HG03520 (cell line): ENCODE results near the gene CDC42EP5.
A peak's percentile ranks its signal among the peaks of the same experiment; 100 is the strongest.
"Not testable (repeated sequence)": the region's sequence is repeated elsewhere in the genome, so short reads cannot be mapped to it uniquely, and the experiment has no call there.

Experiments used
- ATAC-seq: cut with Tn5 transposase; IDR thresholded peaks from one replicate; pipeline ENCODE4 v1.9.1; 2021; ENCODE audit warnings: mild to moderate bottlenecking, moderate library complexity; ENCODE audit not compliant: unreplicated experiment

CDC42EP5 gene

DNA sequence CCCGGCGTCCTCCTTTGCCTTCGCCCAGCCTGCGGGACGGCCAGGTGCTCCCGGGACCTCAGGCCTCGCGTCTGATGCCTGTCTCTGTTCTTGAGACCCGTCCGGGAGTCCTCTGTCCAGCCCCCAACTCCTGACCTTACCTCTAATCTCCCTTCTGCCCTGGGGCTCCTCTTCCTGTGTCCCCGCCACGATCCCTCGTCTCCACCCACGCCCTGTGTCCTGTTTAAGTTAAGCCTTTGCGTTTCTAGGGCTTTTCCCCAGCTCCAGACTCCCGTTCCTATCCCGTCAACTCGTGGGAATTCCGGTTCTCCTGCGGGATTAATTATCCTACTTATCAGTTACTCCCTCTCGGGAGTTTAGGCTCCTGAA is 23.4 kb downstream of the CDC42EP5 start:
- ATAC-seq: no peak

DNA sequence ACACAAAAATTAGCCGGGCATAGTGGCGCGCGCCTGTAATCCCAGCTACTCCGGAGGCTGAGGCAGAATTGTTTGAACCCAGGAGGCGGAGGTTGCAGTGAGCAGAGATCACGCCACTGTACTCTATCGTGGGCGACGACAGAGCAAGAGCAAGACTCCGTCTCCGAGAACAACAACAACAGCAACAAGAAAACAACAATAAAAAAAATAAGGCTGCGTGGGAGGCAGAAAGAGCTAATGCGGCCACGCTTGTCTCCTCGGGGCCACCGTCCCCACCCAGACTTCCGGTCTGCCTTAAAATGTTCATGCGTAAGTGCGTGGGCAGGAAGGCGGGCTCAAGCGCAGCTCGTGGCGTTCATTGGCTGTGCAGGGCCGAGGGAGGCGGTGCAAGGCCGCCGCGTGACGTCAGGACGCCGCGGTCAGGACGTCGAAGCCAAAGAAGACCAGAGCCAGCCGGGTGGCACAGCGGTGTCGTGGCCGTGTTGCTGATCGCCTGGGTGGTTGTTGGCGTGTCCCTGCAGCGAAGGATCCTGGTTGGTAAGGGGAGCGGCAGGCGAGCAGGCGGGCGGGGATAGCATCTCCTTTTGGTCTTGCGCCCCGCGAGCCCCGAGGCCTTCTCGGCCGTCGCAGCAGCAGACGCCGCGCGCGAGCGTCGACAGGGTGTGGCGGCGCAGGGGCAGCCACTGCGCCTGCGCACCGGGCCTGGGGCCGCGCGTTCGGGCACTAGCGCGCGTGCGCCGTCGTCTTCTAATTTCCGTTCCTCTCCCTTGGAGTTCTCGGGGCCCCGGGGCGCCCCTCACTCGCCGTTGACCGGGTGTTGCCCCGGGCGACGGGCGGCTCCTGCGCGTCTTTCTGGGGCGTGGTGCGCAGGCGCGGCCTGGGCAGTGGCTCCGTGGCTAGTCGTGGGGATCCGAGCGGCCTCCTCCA is 24.1 kb downstream of the CDC42EP5 start, which contains the start of gene LENG8:
Gene LENG8 (plus strand): TSS at position 426 of the 927 bp plus-strand sequence. CDS start 2,146 bp downstream, outside the sequence.
- peak; percentile 81 for ATAC-seq

DNA sequence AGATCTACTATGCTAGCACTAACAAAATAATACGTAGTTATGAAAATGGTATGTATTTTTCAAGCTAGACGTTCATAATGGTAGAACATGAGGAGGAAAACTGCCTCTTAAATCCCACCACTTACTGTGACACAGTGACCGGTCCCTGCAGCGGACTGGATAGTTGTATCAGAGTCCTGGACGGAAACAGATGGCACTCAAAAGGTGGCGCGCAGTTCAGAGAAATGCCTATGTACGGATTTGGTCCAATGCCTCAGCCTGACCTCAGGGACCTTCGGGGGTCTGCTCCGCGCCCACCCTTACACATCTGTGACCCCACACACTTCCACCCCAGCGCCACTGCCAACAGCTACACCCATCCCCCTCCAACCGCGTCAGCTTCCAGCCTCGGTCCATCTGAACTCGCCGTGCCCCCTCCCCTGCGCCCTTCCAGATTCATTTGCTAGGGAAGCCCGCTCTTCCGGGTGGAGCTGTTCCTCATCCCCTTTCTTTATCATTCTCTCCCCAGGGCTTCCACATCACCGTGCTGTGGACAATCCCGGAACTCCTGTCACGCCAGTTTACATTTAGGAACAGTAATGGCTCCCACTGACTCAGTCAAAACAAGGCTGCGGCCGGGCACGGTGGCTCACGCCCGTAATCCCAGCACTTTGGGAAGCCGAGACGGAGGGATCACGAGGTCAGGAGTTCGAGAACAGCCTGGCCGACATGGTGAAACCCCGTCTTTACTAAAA is 24.9 kb downstream of the CDC42EP5 start:
- ATAC-seq: no peak

DNA sequence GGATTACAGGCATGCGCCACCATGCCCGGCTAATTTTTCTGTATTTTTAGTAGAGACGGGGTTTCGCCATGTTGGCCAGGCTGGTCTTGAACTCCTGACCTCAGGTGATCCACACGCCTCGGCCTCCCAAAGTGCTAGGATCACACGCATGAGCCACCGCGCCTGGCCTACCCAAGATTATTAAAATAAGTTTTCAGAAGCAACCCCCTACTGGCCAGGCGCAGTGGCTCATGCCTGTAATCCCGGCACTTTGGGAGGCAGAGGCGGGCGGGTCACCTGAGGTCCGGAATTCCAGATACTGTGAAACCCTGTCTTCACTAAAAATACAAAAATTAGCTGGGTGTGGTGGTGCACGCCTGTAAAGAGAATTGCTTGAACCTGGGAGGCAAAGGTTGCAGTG is 26.7 kb downstream of the CDC42EP5 start:
- ATAC-seq: not testable (repeated sequence)

DNA sequence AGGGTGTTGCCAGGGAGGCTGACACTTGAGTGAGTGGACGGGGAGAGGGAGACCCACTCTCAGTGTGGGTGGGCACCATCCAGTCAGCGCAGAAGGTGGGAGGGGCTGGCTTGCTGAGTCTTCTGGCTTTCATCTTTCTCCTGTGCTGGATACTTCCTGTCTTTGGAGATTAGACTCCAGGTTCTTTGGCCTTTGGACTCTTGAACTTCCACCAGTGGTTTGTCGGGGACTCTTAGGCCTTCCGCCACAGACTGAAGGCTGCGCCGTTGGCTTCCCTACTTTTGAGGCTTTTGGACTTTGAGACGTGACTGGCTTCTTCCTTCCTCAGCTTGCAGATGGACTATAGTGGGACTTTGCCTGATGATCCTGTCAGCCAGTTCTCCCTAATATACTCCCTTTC is 28.4 kb downstream of the CDC42EP5 start:
- ATAC-seq: no peak

DNA sequence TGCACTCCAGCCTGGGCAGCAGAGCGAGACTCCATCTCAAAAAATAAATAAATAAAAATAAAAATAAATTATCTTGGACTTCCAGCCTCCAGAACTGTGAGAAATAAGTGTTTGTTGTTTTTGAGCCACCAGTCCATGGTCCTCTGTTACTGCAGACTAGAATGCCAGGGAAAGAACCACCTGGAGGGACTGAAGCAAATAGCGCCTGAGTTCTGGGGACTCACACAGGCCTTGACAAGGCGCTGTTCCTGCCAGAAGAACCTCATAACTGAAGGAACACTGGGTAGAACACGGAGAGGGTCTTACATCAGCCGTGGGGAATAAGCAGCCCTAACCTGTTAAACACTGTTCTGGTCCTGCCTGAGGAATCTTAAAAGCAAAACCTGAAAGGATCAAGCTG is 32.5 kb downstream of the CDC42EP5 start:
- ATAC-seq: no peak

DNA sequence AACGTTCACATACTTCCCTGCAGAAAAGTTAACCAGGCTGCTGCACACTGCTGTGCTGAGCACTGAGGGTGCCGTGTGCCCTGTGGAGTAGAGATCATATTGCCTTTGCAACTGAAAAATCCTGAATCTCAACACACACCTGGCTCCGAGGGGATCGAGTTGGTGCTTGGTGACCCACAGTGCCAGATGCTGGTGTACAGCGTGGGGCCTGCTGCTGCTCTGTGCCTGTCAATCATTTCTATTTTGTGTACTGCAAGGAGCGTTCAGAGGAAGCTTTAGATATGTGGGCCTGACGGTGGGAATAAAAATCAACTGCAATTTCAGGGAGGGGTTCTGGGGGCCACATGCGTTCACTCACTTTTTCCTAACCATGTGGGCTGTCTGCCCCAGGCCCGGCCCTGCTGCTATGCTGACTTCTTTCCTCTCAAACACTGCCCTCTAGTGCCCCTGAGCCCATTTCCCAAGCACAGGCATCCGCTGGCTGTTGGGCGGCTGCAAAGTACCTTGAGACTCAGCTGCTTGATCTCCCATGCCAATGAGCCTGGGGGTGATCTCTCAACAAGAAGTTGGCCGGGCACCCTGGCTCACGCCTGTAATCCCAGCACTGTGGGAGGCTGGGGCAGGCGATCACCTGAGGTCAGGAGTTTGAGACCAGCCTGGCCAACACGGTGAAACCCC is 33.8 kb downstream of the CDC42EP5 start:
- ATAC-seq: no peak

DNA sequence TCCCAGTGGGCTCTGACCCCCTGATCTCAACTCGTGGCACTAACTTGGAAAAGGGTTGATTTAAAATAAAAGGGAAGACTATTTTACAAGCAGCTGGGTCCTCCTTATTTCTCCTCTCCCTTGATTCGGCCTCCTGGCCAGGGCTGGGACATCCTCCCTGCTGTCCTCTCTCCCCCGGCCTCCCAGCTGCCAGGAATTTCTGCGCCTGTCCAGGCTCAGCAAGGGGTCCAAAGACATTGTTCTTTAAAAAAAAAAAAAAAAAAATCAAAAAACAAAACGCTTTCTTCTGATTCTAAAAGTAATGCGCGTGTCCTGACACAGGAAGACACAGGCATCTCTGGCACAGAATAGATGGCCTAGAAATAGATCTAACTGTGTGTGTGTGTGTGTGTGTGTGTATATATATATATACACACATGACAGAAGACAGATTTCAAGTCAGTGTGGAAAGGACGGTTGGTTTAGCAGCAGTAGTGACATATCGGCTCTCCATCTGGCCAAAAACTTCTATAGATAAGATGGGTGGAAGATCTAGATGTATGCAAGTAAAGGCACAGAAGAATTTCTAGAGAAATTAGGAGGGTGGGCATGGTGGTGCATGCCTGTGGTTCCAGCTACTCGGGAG is 36.4 kb downstream of the CDC42EP5 start:
- no peak for ATAC-seq

DNA sequence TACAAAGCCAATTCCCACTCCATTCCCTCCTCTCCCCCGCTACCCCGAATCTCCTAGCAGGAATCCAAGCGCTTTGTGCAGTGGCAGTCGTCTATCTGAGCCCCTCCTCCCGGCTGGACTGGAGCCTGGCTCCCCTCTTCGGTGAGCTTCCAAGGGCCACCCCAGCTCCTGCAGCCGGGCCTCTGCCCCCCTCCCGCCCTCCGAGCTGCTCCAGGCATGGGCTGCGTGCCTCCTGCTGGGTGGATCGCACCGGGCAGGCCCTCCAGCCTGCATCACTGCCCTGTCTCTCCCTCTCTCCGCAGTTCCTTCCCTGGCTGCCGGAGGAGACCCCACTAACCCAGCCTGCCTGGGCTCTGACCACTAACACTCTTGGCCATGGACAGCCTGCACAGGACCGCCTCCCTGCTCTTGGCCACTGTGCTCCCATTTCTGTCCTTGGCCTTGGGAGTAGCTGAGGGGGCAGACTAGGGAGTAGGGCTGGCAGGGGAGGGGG is 37.0 kb downstream of the CDC42EP5 start:
- no peak for ATAC-seq

DNA sequence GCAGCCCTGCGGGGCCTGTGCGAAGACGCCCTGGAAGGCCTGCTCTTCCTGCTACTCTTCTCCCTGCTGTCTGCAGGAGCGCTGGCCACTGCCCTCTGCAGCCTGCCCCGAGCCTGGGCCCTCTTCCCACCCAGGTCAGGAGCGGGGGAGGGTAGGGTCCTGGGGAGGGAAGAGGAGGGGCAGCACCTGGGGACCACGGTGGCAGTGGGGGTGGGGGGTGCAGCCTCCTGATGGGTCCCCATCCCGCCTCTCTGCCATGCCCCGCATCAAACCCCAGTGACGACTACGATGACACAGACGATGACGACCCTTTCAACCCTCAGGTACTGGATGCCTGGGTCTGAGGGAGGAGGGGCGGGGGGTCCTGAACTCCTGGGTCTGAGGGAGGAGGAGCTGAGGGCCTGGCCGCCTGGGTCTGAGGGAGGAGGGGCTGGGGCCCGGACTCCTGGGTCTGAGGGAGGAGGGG is 37.5 kb downstream of the CDC42EP5 start:
- no peak for ATAC-seq

DNA sequence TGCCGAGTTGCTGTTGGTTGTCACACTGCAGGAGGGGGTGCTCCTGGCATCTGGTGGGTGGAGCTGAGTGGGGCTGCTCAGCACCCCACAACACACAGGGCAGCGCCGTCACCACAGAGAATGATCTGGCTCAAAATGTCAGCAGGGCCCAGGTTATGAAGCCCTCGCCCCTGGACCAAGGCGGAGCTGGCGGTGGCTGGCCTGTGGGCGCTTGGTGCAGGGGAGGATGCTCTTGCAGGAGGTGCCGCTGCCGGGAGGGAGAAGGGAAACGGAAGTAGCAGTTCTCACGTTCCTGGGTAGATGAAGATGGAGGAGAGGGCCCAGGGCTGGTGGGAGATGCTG is 38.3 kb downstream of the CDC42EP5 start:
- ATAC-seq: no peak

DNA sequence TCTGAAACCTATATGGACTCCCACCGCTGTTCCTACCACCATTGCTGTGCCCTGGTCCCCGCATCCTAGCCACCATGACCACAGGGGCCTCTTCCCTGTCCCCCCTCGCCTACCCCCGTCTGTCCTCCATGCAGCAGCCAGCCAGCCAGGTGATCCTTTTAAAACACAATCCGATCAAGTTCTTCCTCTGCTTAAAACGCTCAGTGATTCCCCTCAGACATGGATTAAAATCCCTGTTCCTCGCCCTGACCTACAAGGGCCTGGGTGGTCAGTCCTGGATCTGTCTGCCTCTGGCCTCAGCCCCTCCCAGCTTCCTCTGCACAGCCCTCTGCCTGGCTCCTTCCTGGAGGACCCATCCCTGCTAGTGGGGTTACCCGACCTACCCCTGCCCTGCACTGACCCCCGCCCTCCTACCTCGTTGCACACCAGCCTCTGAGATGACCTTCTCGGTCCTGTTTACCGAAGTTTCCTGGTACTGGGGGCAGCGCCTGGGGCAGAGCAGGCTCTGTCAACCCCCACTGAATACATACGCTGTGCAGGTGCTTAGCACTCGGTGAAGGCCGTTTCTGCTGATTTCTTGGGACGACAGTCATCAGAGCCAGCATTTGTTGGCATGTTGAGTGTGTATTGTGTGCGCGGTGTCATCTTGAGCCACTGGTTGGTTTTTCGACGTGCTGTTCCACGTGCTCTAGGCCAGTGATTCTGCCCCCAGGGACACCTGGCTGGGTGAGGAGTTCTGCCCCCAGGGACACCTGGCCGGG is 38.8 kb downstream of the CDC42EP5 start:
- no peak for ATAC-seq

DNA sequence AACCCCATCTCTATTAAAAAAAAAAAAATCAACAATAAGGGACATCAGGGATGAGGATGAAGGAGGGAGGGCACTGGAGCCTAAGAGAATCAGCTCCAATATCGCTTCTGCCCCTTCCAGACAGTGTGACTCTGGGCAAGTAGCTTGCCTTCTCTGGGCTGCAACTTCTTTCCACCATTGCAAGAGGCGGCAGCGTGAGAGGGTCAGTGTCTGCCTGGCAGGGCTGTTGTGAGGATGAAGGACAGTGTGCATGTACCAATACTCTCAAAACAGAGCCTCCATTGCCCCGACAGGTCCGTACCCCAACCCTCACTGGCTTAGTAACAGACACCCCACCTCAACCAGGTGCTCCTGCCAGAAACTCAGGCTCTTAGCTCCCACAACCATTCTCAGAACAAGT is 39.4 kb downstream of the CDC42EP5 start:
- no peak for ATAC-seq

DNA sequence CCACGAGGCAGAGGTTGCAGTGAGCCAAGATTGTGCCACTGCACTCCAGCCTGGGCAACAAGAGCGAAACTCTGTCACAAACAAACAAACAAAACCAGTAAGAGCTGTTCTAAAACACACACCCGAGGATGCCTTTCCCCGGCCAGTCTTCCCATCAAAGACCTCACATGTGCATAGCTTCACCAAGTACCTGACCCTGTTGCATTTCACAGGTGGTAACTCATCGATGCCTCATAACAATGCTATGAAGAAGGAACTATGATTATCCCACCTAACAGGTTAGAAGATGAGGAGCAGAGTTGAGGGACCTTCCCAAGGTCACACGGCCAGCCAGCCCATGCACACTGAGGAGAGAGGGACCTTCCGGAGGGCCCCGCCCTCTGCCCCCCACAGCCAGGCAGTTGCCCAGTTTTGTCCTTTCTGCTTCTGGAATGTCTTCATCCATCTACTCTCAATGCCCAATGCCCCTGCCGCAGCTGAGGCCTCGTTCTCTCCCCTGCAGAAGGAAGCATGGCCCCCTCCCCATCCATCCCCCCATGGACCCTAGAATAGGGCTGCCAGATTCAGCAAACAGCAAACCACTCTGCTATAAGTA is 40.9 kb downstream of the CDC42EP5 start:
- no peak for ATAC-seq

DNA sequence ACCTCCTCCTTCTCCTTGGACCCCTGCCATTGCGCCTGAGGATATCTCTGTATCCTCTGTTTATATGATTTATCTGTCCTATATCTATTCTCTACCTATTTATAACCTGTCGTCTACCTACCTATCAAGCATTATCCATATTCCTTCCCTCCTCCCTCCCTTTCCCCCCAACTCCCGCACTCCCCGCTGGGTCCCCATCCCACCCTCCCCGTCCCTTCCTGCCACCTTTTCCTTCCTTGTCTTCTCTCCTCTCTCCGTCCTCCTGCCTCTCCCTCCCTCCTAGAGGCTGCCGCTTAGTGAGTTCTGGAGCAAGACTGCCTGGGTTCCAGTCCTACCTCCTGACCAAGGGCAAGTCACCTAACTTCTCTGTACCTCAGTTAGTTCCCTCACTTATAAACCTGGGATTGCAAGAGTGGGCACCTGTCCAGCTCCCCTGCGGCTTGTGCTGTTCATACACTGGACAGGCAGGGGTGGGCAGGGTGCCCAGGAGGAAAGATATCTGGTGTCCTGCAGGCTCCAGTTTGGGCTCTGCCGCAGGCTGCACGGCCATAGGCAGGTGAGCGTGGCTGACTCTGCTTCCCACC is 41.7 kb downstream of the CDC42EP5 start:
- ATAC-seq: no peak

DNA sequence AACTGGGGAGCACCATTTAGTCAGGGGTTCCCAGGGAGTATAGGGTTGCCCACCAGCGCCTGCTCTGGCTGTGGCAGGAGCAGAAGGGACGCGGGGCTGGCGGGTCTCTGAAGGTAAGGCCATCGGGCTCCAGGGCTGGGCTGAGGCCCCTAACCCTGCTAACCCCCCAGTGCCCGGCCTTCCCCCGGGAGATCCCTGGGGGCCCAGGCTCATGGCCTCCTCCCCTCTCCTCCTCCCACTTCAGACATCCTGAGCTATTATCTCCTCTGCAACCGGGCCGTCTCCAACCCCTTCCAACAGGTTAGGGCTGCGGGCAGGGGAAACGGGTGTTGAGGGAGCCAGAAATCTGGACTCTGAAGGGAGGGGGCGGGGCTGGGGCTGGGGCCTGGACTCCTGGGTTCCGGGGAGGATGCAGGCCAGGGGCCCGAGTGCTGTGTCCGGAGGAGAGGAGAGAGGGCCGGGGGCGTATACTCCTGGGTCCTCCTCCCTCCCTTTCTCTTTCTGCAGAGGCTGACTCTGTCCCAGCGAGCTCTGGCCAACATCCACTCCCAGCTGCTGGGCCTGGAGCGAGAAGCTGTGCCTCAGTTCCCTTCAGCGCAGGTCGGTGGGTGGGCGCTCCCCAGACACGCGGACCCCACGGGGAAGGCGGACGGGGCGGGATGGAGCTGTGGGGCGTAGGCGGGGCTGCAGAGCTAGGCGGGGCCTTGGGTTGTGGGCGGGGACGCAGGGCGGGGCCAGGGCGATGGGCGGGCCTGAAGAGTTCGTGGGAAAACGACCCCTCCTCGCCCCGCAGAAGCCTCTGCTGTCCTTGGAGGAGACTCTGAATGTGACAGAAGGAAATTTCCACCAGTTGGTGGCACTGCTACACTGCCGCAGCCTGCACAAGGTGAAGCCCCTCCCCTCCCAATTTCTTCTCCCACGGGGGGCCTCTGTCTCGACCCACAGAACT is 42.5 kb downstream of the CDC42EP5 start:
- no peak for ATAC-seq

DNA sequence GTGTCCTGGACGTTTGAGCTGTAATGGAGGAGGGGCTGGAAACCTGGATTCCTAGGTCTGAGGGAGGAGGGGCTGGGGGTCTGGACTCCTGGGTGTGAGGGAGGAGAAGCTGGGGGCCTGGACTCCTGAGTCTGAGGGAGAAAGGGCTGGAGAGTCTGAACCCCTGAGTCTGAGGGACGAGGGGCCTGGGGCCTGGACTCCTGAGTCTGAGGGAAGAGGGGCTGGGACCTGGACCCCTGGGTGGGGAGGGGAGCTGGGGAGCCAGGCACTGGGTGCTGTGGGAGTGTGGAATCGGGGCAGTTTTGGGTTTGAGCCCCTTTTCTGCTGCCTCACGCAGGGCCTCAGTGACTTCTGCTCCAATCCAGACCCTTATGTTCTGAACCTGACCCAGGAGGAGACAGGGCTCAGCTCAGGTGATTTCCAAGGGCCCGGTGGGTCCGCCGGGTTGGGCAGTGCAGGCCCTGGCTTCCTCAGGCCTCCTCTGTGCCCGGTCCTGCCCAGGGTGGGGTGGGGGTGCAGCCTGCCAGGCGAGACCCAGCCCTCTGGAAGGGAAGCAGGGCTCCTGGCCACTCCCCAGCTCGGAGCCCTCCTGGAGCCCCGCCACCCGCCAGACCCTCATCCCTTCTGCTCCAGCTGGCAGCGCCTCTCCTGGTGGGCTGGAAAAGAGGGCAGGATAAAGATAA is 43.4 kb downstream of the CDC42EP5 start:
- ATAC-seq: no peak

DNA sequence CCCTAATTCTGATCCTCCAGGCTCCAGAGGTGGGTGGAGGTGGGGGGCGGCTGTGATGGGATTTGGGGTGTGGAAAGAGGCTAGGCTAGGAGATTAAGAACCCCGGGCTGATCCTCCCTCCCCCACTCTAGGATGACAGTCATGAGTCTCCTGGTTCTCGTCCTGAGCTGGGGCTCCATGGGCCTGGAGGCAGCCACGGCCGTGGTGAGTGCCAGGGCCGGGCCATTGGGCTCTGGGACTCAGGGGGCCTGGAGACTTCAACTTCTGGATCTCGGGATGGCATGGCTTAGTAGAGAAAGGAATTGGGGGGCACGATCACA is 44.0 kb downstream of the CDC42EP5 start:
- ATAC-seq: no peak
